OCI-LY3 (cell line): ENCODE data around the gene PRKCQ.

Experiments used
- H2AFZ ChIP-seq: fragments of 200-600, 300-600 bp; shearing (Covaris generic); 2 replicates; pipeline ENCODE4 v1.6.0; 2014; ENCODE audit warnings: antibody characterized with exemption, low read depth, low read length
- H3K27ac ChIP-seq: fragments of 200-600, 300-600 bp; sonication (generic); 2 replicates; pipeline ENCODE4 v1.5.1; 2014; ENCODE audit warnings: mild to moderate bottlenecking, low read length, moderate library complexity, mixed read lengths
- H3K27me3 ChIP-seq: fragments of 200-600, 300-600 bp; sonication (generic); 2 replicates; pipeline ENCODE4 v1.6.1; 2014; ENCODE audit warnings: low read depth, low read length, mixed read lengths
- H3K36me3 ChIP-seq: fragments of 200-600, 300-600 bp; sonication (generic); replicated peaks from 2 replicates; pipeline ENCODE3; 2014; ENCODE audit warnings: low read depth, low read length, mixed read lengths
- H3K4me1 ChIP-seq: fragments of 300-600, 200-600 bp; sonication (generic); 2 replicates; pipeline ENCODE4 v1.6.1; 2014; ENCODE audit warnings: low read length, mixed read lengths
- H3K4me2 ChIP-seq: fragments of 200-600, 300-600 bp; sonication (generic); 2 replicates; pipeline ENCODE4 v1.6.1; 2014; ENCODE audit warnings: low read length, mixed read lengths
- H3K4me3 ChIP-seq: fragments of 300-600, 200-600 bp; sonication (generic); 2 replicates; pipeline ENCODE4 v1.5.1; 2014; ENCODE audit warnings: antibody characterized with exemption, mild to moderate bottlenecking, low read length, moderate library complexity
- H3K79me2 ChIP-seq: fragments of 300-600, 200-600 bp; shearing (Covaris generic); 2 replicates; pipeline ENCODE4 v1.6.1; 2014; ENCODE audit warnings: mild to moderate bottlenecking, low read length, mixed read lengths
- H3K9ac ChIP-seq: fragments of 300-600, 200-600 bp; shearing (Covaris generic); 2 replicates; pipeline ENCODE4 v1.6.0; 2014; ENCODE audit warnings: mild to moderate bottlenecking, low read length, moderate library complexity
- H3K9me3 ChIP-seq: fragments of 200-600, 300-600 bp; shearing (Covaris generic); 2 replicates; pipeline ENCODE4 v1.6.1; 2014; ENCODE audit warnings: low read length, mixed read lengths; ENCODE audit not compliant: insufficient read depth
- H4K20me1 ChIP-seq: fragments of 200-600, 300-600 bp; sonication (generic); 2 replicates; pipeline ENCODE4 v1.6.1; 2016; ENCODE audit warnings: low read length, mixed read lengths; ENCODE audit not compliant: insufficient read depth
- CTCF ChIP-seq: fragments of 200-600, 300-600 bp; sonication (generic); IDR thresholded peaks from 2 replicates; pipeline ENCODE4 v1.5.1; 2014; ENCODE audit warnings: antibody characterized with exemption, low read length, low read depth
- EZH2phosphoT487 ChIP-seq: fragments of 200-600 bp; shearing (Covaris generic); IDR thresholded peaks from 2 replicates; pipeline ENCODE4 v1.6.1; 2018; ENCODE audit warnings: antibody characterized with exemption, mixed run types, low read depth

Gene PRKCQ

GRCh38 chr10:6539833-6540232 is 40.2 kb downstream of the PRKCQ start:
- Histone ChIP-seq H3K4me2 (no peak overlapping the region), H4K20me1 (no peaks in the 10 kb centered on the region), H3K4me3 (no peak overlapping the region), H3K9me3 (no peaks in the 10 kb centered on the region), H3K36me3 (no peaks in the 10 kb centered on the region), H3K79me2 (no peaks in the 10 kb centered on the region), H3K4me1 (no peaks in the 10 kb centered on the region), H2AFZ (no peak overlapping the region), H3K27me3 (no peaks in the 10 kb centered on the region; the same call in 1 of the 2 replicates), H3K27ac (no peak overlapping the region), H3K9ac (no peak overlapping the region)
- TF ChIP-seq EZH2phosphoT487: no peak
- no peak for TF ChIP-seq CTCF

GRCh38 chr10:6537770-6538169 is 42.3 kb downstream of the PRKCQ start:
- H3K36me3 ChIP-seq: no peaks in the 10 kb centered on the region
- TF ChIP-seq CTCF (no peak), EZH2phosphoT487 (no peak)

GRCh38 chr10:6536102-6536501 is 44.0 kb downstream of the PRKCQ start:
- H3K36me3 ChIP-seq: no peaks in the 10 kb centered on the region
- no peaks in the 10 kb centered on the region for H3K9me3 ChIP-seq
- H2AFZ ChIP-seq: no peak overlapping the region
- H3K4me3 ChIP-seq: no peak overlapping the region
- peaks cover 3% of the 10 kb centered on the region; the same call in 1 of the 2 replicates for H3K27me3 ChIP-seq
- no peak overlapping the region for H3K9ac ChIP-seq
- TF ChIP-seq EZH2phosphoT487 (no peak), CTCF (no peak)
- H3K4me1 ChIP-seq: no peaks in the 10 kb centered on the region
- H3K27ac ChIP-seq: no peak overlapping the region
- no peaks in the 10 kb centered on the region for H4K20me1 ChIP-seq
- no peak overlapping the region for H3K4me2 ChIP-seq
- H3K79me2 ChIP-seq: no peaks in the 10 kb centered on the region

More at GRCh38 chr10:6537770-6538169, 42.3 kb downstream of the PRKCQ start:
- Histone ChIP-seq H4K20me1 (no peaks in the 10 kb centered on the region), H3K9ac (no peak overlapping the region), H3K4me3 (no peak overlapping the region), H3K9me3 (no peaks in the 10 kb centered on the region), H3K27me3 (no peaks in the 10 kb centered on the region; the same call in 1 of the 2 replicates), H3K79me2 (no peaks in the 10 kb centered on the region), H2AFZ (no peak overlapping the region), H3K4me1 (no peaks in the 10 kb centered on the region), H3K27ac (no peak overlapping the region), H3K4me2 (no peak overlapping the region)

GRCh38 chr10:6535156-6535764 is 44.8 kb downstream of the PRKCQ start:
- no peaks in the 10 kb centered on the region for H3K4me1 ChIP-seq
- no peaks in the 10 kb centered on the region for H3K9me3 ChIP-seq
- H3K9ac ChIP-seq: no peak overlapping the region
- no peak overlapping the region for H3K4me2 ChIP-seq
- no peaks in the 10 kb centered on the region for H3K36me3 ChIP-seq
- no peak overlapping the region for H3K27ac ChIP-seq
- no peaks in the 10 kb centered on the region for H4K20me1 ChIP-seq
- no peaks in the 10 kb centered on the region for H3K79me2 ChIP-seq
- H2AFZ ChIP-seq: no peak overlapping the region
- TF ChIP-seq CTCF (no peak), EZH2phosphoT487 (no peak)
- no peak overlapping the region for H3K4me3 ChIP-seq
- H3K27me3 ChIP-seq: peaks cover 3% of the 10 kb centered on the region; the same call in 1 of the 2 replicates
